GM12891 (cell line): Measurements from ENCODE around the gene IKZF4.

Experiments
- PAX5 ChIP-seq: IDR thresholded peaks from 2 replicates; pipeline ENCODE4 v1.6.1; 2011; ENCODE audit warnings: low read length, moderate library complexity, mild to moderate bottlenecking; ENCODE audit not compliant: insufficient read depth, severe bottlenecking
- POLR2A ChIP-seq: IDR thresholded peaks from 2 replicates; pipeline ENCODE4 v1.6.1; 2011; ENCODE audit warnings: low read depth, low read length, control low read depth
- POLR2AphosphoS5 ChIP-seq: IDR thresholded peaks from 2 replicates; pipeline ENCODE4 v1.6.1; 2011; ENCODE audit warnings: low read depth, low read length, control low read depth
- POU2F2 ChIP-seq: IDR thresholded peaks from 2 replicates; pipeline ENCODE4 v1.6.1; 2011; ENCODE audit warnings: low read depth, mild to moderate bottlenecking, control low read depth, low read length, moderate library complexity
- SPI1 ChIP-seq: IDR thresholded peaks from 2 replicates; pipeline ENCODE4 v1.6.1; 2011; ENCODE audit warnings: low read depth, low read length, control low read depth
- TAF1 ChIP-seq: IDR thresholded peaks from 2 replicates; pipeline ENCODE4 v1.6.1; 2011; ENCODE audit warnings: low read depth, low read length, control low read depth

DNA sequence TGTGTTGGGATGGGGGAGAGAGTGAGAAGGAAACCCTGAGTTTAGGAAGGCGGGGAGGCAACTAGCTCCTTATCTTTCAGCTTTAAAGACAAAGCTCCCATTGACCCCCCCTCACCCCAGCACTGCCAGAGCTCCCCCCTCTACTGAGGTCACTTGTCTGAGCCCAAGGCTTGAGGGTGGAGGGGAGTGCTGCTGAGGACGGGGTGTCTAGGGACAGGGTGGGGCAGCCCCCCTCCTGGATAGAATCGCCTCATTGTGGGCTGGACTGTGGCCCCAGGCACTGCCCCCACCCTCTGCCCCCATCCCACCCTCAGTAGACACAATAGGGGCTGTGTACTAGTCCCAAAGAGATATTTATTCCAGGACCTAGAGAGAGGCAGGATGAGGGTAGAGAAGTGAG, 62.1 kb downstream of the IKZF4 start:
- TF ChIP-seq POLR2A (no peak), POLR2AphosphoS5 (no peak), TAF1 (no peak), SPI1 (no peak), PAX5 (no peak), POU2F2 (no peak)
